A673 (cell line): ENCODE measurements around the gene MYO1H. TPM values are rescaled to one million over a fixed set of nuclear protein-coding genes. Genes with fewer than 3 reads are reported as not detected.

Experiments
- BruUV-seq: library from RNA; stranded (reverse); fragments of 400-500 nt; replicated peaks from 2 replicates; lab custom pipeline; 2021; lab: Mats Ljungman, UMichigan
- CTCF ChIA-PET: fragments of 300-600 bp; sonication (Branson Sonifier 250); formaldehyde crosslinking; loops from one replicate; lab custom pipeline; 2022; ENCODE audit warnings: antibody characterized with exemption; lab: Charles Lee
- POLR2A ChIA-PET: fragments of 300-600 bp; sonication (Branson Sonifier 250); formaldehyde crosslinking; loops from one replicate; lab custom pipeline; 2022; ENCODE audit warnings: antibody characterized with exemption; ENCODE audit not compliant: low non-redundant PET; lab: Charles Lee
- DNase-seq: peaks from one replicate; pipeline ENCODE4 v3.0.0-alpha.2; 2015; ENCODE audit warnings: low spot score
- H3K27ac ChIP-seq: fragments of 200-600 bp; sonication (generic); 2 replicates; pipeline ENCODE4 v1.5.1; 2016; ENCODE audit warnings: mixed run types, low read depth, mild to moderate bottlenecking, mixed read lengths, antibody characterized with exemption, low read length; ENCODE audit not compliant: poor library complexity, severe bottlenecking
- H3K27me3 ChIP-seq: fragments of 200-600 bp; sonication (generic); replicated peaks from 2 replicates; pipeline ENCODE4 v1.6.1; 2017; ENCODE audit warnings: mixed run types, low read depth, mild to moderate bottlenecking, mixed read lengths, antibody characterized with exemption, low read length; ENCODE audit not compliant: insufficient read depth, poor library complexity
- H3K36me3 ChIP-seq: fragments of 200-600 bp; sonication (generic); 2 replicates; pipeline ENCODE4 v1.6.1; 2016; ENCODE audit warnings: mixed run types, mild to moderate bottlenecking, mixed read lengths, antibody characterized with exemption, low read length; ENCODE audit not compliant: insufficient read depth, poor library complexity, severe bottlenecking
- H3K4me1 ChIP-seq: fragments of 200-600 bp; sonication (generic); 2 replicates; pipeline ENCODE4 v1.6.1; 2017; ENCODE audit warnings: mixed run types, mild to moderate bottlenecking, mixed read lengths, antibody characterized with exemption, low read length; ENCODE audit not compliant: insufficient read depth, poor library complexity, severe bottlenecking
- H3K4me3 ChIP-seq: fragments of 200-600 bp; sonication (generic); 2 replicates; pipeline ENCODE4 v1.5.1; 2016; ENCODE audit warnings: low read depth, mixed run types, mild to moderate bottlenecking, mixed read lengths, low read length; ENCODE audit not compliant: poor library complexity, severe bottlenecking
- H3K9me3 ChIP-seq: fragments of 200-600 bp; sonication (generic); 2 replicates; pipeline ENCODE4 v1.6.1; 2016; ENCODE audit warnings: mixed run types, low read depth, mild to moderate bottlenecking, mixed read lengths, antibody characterized with exemption, low read length; ENCODE audit not compliant: poor library complexity, severe bottlenecking
- EZH2 ChIP-seq: fragments of 200-600 bp; sonication (generic); IDR thresholded peaks from 2 replicates; pipeline ENCODE4 v1.6.1; 2017; ENCODE audit warnings: borderline replicate concordance, low read depth, mild to moderate bottlenecking, mixed read lengths, antibody characterized with exemption, low read length; ENCODE audit not compliant: poor library complexity, severe bottlenecking
- intact Hi-C: fragments of 100-400 bp; cut with micrococcal nuclease; formaldehyde crosslinking; loops from one replicate; pipeline ENCODE4 v1.10.0; 2022; ENCODE audit not compliant: unreplicated experiment
- total RNA-seq: library from RNA; stranded (reverse); gene quantifications from 2 replicates; pipeline ENCODE4 v1.2.3, GENCODE V29; 2021
- TF ChIP-seq, protein P1 (sequence below): fragments of 300-800, 200-600 bp; sonication (generic); conservative IDR thresholded peaks from 2 replicates; pipeline ENCODE4 v1.5.1; 2017; ENCODE audit warnings: low read depth, mild to moderate bottlenecking, antibody characterized with exemption, low read length, moderate library complexity, mixed read lengths

Gene MYO1H
- total RNA-seq, 1 experiment from 2014 or later, result not detected

DNA sequence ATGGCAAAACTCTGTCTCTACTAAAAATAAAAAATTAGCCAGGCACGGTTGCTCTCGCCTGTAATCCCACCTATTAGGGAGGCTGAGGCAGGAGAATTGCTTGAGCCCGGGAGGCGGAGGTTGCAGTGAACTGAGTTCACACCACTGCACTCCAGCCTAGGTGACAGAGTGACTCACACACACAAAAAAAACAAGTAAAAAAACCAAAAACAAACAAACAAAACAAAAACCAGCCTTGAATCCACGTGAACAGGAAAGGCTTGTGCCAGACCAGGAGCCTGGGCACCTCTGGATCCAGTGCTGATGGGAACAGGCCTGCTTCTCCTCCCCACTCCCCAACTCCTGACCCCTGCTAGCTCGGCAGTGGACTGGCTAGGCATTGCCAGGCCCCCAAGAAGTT is 42.2 kb upstream of the MYO1H start:
- Histone ChIP-seq H3K9me3 (no peaks in the 10 kb centered on the region), H3K27ac (no peak overlapping the region), H3K4me1 (peaks cover 6% of the 10 kb centered on the region), H3K36me3 (no peaks in the 10 kb centered on the region), H3K27me3 (peaks cover 35% of the 10 kb centered on the region), H3K4me3 (no peak overlapping the region)
- TF ChIP-seq, protein P1, sequence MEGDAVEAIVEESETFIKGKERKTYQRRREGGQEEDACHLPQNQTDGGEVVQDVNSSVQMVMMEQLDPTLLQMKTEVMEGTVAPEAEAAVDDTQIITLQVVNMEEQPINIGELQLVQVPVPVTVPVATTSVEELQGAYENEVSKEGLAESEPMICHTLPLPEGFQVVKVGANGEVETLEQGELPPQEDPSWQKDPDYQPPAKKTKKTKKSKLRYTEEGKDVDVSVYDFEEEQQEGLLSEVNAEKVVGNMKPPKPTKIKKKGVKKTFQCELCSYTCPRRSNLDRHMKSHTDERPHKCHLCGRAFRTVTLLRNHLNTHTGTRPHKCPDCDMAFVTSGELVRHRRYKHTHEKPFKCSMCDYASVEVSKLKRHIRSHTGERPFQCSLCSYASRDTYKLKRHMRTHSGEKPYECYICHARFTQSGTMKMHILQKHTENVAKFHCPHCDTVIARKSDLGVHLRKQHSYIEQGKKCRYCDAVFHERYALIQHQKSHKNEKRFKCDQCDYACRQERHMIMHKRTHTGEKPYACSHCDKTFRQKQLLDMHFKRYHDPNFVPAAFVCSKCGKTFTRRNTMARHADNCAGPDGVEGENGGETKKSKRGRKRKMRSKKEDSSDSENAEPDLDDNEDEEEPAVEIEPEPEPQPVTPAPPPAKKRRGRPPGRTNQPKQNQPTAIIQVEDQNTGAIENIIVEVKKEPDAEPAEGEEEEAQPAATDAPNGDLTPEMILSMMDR, result no peak
- TF ChIP-seq EZH2, result no peak
- BruUV-seq, result no TSS peak
- DNase-seq, result no peak
- CTCF ChIA-PET, result no interaction called here
- intact Hi-C loops, result no loop called here
- POLR2A ChIA-PET, result no interaction called here

- intact Hi-C loops, result no loop called here
- POLR2A ChIA-PET, result no interaction called here
- TF ChIP-seq, protein P1, result no peak
- no peak for TF ChIP-seq EZH2
- peaks cover 49% of the 10 kb centered on the region for H3K27me3 ChIP-seq
- no peak overlapping the region for H3K4me3 ChIP-seq
- CTCF ChIA-PET, result no interaction called here
- DNase-seq, result no peak
- peaks cover 6% of the 10 kb centered on the region for H3K4me1 ChIP-seq
- H3K36me3 ChIP-seq, result no peaks in the 10 kb centered on the region
- H3K9me3 ChIP-seq, result no peaks in the 10 kb centered on the region
- no TSS peak for BruUV-seq
- H3K27ac ChIP-seq, result no peak overlapping the region
Observed at GRCh38 chr12:109307051-109307450, 40.6 kb upstream of the MYO1H start.

GRCh38 chr12:109308534-109309380 is 38.9 kb upstream of the MYO1H start, which contains the start of gene FOXN4:
Gene FOXN4 (minus strand): TSS chr12:109309284. CDS start chr12:109308321, 963 bp downstream.
- TF ChIP-seq EZH2, result peak; percentile 54
- TF ChIP-seq, protein P1, result no peak
- BruUV-seq, result no TSS peak
- Histone ChIP-seq H3K27me3 (peaks cover 53% of the 10 kb centered on the region), H3K4me3 (peak within 1 kb of the TSS; percentile 42), H3K36me3 (no peaks in the 10 kb centered on the region), H3K4me1 (peaks cover 6% of the 10 kb centered on the region), H3K9me3 (no peaks in the 10 kb centered on the region), H3K27ac (no peak within 1 kb of the TSS)
- ChIA-PET CTCF (interaction anchor here (0.7 kb wide), 1 partner anchor 239 kb away, joined by 4 read pairs; no protein-coding TSS in a partner anchor), POLR2A (no interaction called here)
- no peak for DNase-seq
- intact Hi-C loops, result no loop called here
